SK-N-SH treated with all-trans-retinoic acid at 6 μM for 48 hours (cell line): ENCODE results near the gene TTC8.

Experiments used
- BACH2 ChIP-seq: fragments of 250-450 bp; sonication (Bioruptor Pico); IDR thresholded peaks from 2 replicates; pipeline ENCODE4 v1.9.0; 2021; ENCODE audit warnings: mild to moderate bottlenecking, borderline replicate concordance
- ZFP3 ChIP-seq: fragments of 250-450 bp; sonication (Bioruptor Pico); IDR thresholded peaks from 2 replicates; pipeline ENCODE4 v1.5.0; 2020; ENCODE audit warnings: mild to moderate bottlenecking, moderate library complexity
- ZNF565 ChIP-seq: fragments of 450-650 bp; formaldehyde crosslinking; conservative IDR thresholded peaks from 2 replicates; pipeline ENCODE4 v1.5.0; 2020; ENCODE audit warnings: low read depth, mild to moderate bottlenecking, moderate library complexity

- TF ChIP-seq ZFP3 (CRISPR knock-in tag) (no peak), ZNF565 (no peak), BACH2 (no peak)
Observed at GRCh38 chr14:88901189-88901588, 76.7 kb downstream of the TTC8 start.
